ENCODE measurements around the gene CDH4.

GRCh38 chr20:61439251-61439650 lies 187.2 kb downstream of the CDH4 start:
- TF ChIP-seq CTCF (IDR thresholded peaks at IDR 0.05; ENCODE audit: insufficient read depth, low read length) (no peak), GABPA (IDR thresholded peaks at IDR 0.05; ENCODE audit: low read depth) (no peak), REST (IDR thresholded peaks at IDR 0.05; ENCODE audit: insufficient replicate concordance, low read depth) (no peak)
